ENCODE data around the gene ACLY. TPM values are rescaled to one million over a fixed set of nuclear protein-coding genes. Genes with fewer than 3 reads are reported as not detected.

ACLY gene
- total RNA-seq, 1 donor from 2014 or later: 161 TPM

- Mint-ChIP-seq H3K27ac (peak overlapping the region; percentile 48), H3K36me3 (peaks cover 14% of the 10 kb centered on the region), H3K9me3 (no peaks in the 10 kb centered on the region), H3K4me1 (ENCODE audit: unreplicated experiment) (no peaks in the 10 kb centered on the region), H3K27me3 (no peaks in the 10 kb centered on the region), H3K4me3 (no peak overlapping the region)
- no peak for TF ChIP-seq CTCF (conservative IDR thresholded peaks at IDR 0.05)
- DNase-seq (ENCODE audit: extremely low spot score, unreplicated experiment): no peak
Measured at GRCh38 chr17:41868568-41868967, 50.2 kb downstream of the ACLY start.

GRCh38 chr17:41865596-41865893 lies 53.2 kb downstream of the ACLY start:
- DNase-seq (ENCODE audit: extremely low spot score, unreplicated experiment): no peak
- Mint-ChIP-seq H3K9me3 (no peaks in the 10 kb centered on the region), H3K4me1 (ENCODE audit: unreplicated experiment) (peaks cover 12% of the 10 kb centered on the region), H3K27me3 (no peaks in the 10 kb centered on the region), H3K36me3 (peaks cover 7% of the 10 kb centered on the region), H3K27ac (no peak overlapping the region), H3K4me3 (no peak overlapping the region)
- no peak for TF ChIP-seq CTCF (conservative IDR thresholded peaks at IDR 0.05)

- H3K4me3 Mint-ChIP-seq: no peak within 1 kb of the TSS
- H3K36me3 Mint-ChIP-seq: peaks cover 7% of the 10 kb centered on the region
- H3K27ac Mint-ChIP-seq: no peak within 1 kb of the TSS
- peaks cover 15% of the 10 kb centered on the region for H3K4me1 Mint-ChIP-seq (ENCODE audit: unreplicated experiment)
- H3K9me3 Mint-ChIP-seq: no peaks in the 10 kb centered on the region
- no peak for TF ChIP-seq CTCF (conservative IDR thresholded peaks at IDR 0.05)
- H3K27me3 Mint-ChIP-seq: no peaks in the 10 kb centered on the region
- DNase-seq (ENCODE audit: extremely low spot score, unreplicated experiment): peak; percentile 87
Measured at GRCh38 chr17:41864836-41865595, 53.7 kb downstream of the ACLY start, which contains the start of gene KLHL11. Gene KLHL11, minus strand, starts transcription at chr17:41865423. Its CDS starts 53 bp downstream, at chr17:41865370.

- no peak for DNase-seq (ENCODE audit: extremely low spot score, unreplicated experiment)
- H3K4me3 Mint-ChIP-seq: no peak overlapping the region
- H3K27ac Mint-ChIP-seq: no peak overlapping the region
- H3K4me1 Mint-ChIP-seq (ENCODE audit: unreplicated experiment): peaks cover 19% of the 10 kb centered on the region
- TF ChIP-seq CTCF (conservative IDR thresholded peaks at IDR 0.05): no peak
- H3K9me3 Mint-ChIP-seq: no peaks in the 10 kb centered on the region
- peaks cover 7% of the 10 kb centered on the region for H3K36me3 Mint-ChIP-seq
- H3K27me3 Mint-ChIP-seq: no peaks in the 10 kb centered on the region
Measured at GRCh38 chr17:41864498-41864835, 54.3 kb downstream of the ACLY start.

- H3K36me3 Mint-ChIP-seq: no peaks in the 10 kb centered on the region
- peaks cover 19% of the 10 kb centered on the region for H3K4me1 Mint-ChIP-seq (ENCODE audit: unreplicated experiment)
- H3K27ac Mint-ChIP-seq: no peak overlapping the region
- no peaks in the 10 kb centered on the region for H3K27me3 Mint-ChIP-seq
- no peaks in the 10 kb centered on the region for H3K9me3 Mint-ChIP-seq
- TF ChIP-seq CTCF (conservative IDR thresholded peaks at IDR 0.05): no peak
- DNase-seq (ENCODE audit: extremely low spot score, unreplicated experiment): no peak
- H3K4me3 Mint-ChIP-seq: no peak overlapping the region
Measured at GRCh38 chr17:41863074-41863848, 55.5 kb downstream of the ACLY start.
